Heart right ventricle (tissue), 16 donors: Measurements from ENCODE around the gene PLEKHS1. TPM values are rescaled to one million over a fixed set of nuclear protein-coding genes. Genes with fewer than 3 reads are reported as not detected.
"Not testable (repeated sequence)": the region's sequence is repeated elsewhere in the genome, so short reads cannot be mapped to it uniquely, and the experiment has no call there.

Experiments
- ATAC-seq, 8 donors: fragments of 200-7000 bp; cut with Tn5 transposase; one replicate each; pipeline ENCODE4 v1.9.1; 2020; ENCODE audit warnings: mild to moderate bottlenecking in 8 of 8, moderate library complexity in 8 of 8, moderate number of reproducible peaks in 1 of 8
- DNase-seq, 2 donors: peaks; one replicate each; pipeline ENCODE4 v3.0.0-alpha.2; 2020
- H3K27ac ChIP-seq, 10 donors: fragments of 200-600 bp; sonication (generic) in 2 of 10; one replicate each; pipeline versions ENCODE4 v1.5.0 to v1.8.0; 2020 to 2022; ENCODE audit warnings: mild to moderate bottlenecking in 3 of 10
- H3K27me3 ChIP-seq, 7 donors: fragments of 200-600 bp; one replicate each; pipeline ENCODE4 v1.8.0; 2021 to 2022; ENCODE audit warnings: mild to moderate bottlenecking in 2 of 7
- H3K36me3 ChIP-seq, 9 donors: fragments of 200-600 bp; sonication (generic) in 1 of 9; one replicate each; pipeline versions ENCODE4 v1.5.0 to v1.8.0; 2020 to 2022; ENCODE audit warnings: mild to moderate bottlenecking in 2 of 9
- H3K4me1 ChIP-seq, 9 donors: fragments of 200-600 bp; sonication (generic) in 1 of 9; one replicate each; pipeline versions ENCODE4 v1.5.0 to v1.8.0; 2020 to 2022; ENCODE audit warnings: mild to moderate bottlenecking in 4 of 9
- H3K4me3 ChIP-seq, 10 donors: fragments of 200-600 bp; sonication (generic) in 2 of 10; one replicate each; pipeline versions ENCODE4 v1.5.0 to v1.8.0; 2020 to 2022; ENCODE audit warnings: mild to moderate bottlenecking in 7 of 10, moderate library complexity in 2 of 10
- H3K9me3 ChIP-seq, 11 donors: fragments of 200-600 bp in 10 of 11; sonication (generic) in 2 of 11; one replicate each; pipeline versions ENCODE4 v1.5.0 to v1.8.0; 2013 to 2022; ENCODE audit warnings: mild to moderate bottlenecking in 2 of 11, control low read depth in 1 of 11, moderate library complexity in 1 of 11
- CTCF ChIP-seq, 9 donors: fragments of 200-600 bp; sonication (generic) in 2 of 9; IDR thresholded peaks; one replicate each; pipeline versions ENCODE4 v1.5.0 to v1.8.0; 2021 to 2022; ENCODE audit warnings: antibody characterized with exemption in 9 of 9, mild to moderate bottlenecking in 5 of 9, moderate library complexity in 1 of 9
- WGBS, 2 donors: extraction: QIAGEN DNeasy Blood & Tissue Kit; methylation state at CpG; one replicate each; pipeline ENCODE4 v1.1.7; 2013; ENCODE audit warnings: inconsistent platforms in 1 of 2; 5-methylcytosine and 5-hydroxymethylcytosine counted together
- intact Hi-C, 10 donors: fragments of 100-400 bp; cut with DNase I; formaldehyde crosslinking; loops; one replicate each; pipeline versions ENCODE4 v1.11.1 to v1.14.2; 2022
- polyA plus RNA-seq, 2 donors: library from polyadenylated mRNA; stranded (reverse); fragments of 200-250 nt; gene quantifications; one replicate each; pipeline ENCODE4 v1.2.3, GENCODE V29; 2013
- total RNA-seq, 10 donors: library from RNA; stranded (reverse); fragmentation: NEBNext Ultra II Directional in 3 of 10; extraction: Animal tissue kit (Norgen Biotek cat#: 25700) in 3 of 10; gene quantifications; one replicate each; pipeline versions ENCODE4 v1.2.1 to v1.2.4, GENCODE V29; 2021 to 2023
- donor health status: Arrhythmogenic right ventricular cardiomyopathy.
- donor health status: ischemic (EF 13 %, LVEDD 7.1; RV severe dilation, severe dysfunction).
- donor health status: healthy with polysubstance abuse.
- donor health status: DM: no; HTN: yes; CAD: no.
- donor health status: DM: no; HTN: no; CAD: no.
- donor health status: ischemic (EF 25% LVEDD 6.9; RV normal size, moderate dysfunction).
- donor health status: ischemic (EF 25% LVEDD 5.7; RV mildly dilated, moderate dysfunction).
- donor health status: healthy.
- donor health status: DM: yes; HTN: yes; CAD: no.
- donor health status: Ischemic cardiomyopathy.
- donor health status: ischemic (EF 35%, LVEDD 5.7; RV mildly dilated, moderate dysfunction).
- donor health status: nonischemic (EF 11% LVEDD 7.7; RV severe dilation, severe dysfunction).
- donor health status: DM: yes; HTN: yes; CAD: no.
- donor health status: PGD.
- donor health status: ischemic (EF 29% LVEDD 5.4; RV normal size, mild dysfunction).
- donor health status: nonischemic (EF 23%, LVEDD 6.1; RV moderate dilation, normal function).

Gene PLEKHS1
- total and polyA plus RNA-seq, 12 donors: 0.01 TPM; not detected in 11

GRCh38 chr10:113820507-113820906 lies 69.0 kb downstream of the PLEKHS1 start:
- no peak for DNase-seq
- Histone ChIP-seq H3K4me3 (no peak overlapping the region), H3K9me3 (no peaks in the 10 kb centered on the region), H3K4me1 (peaks cover 0 to 12% (median 0%) of the 10 kb centered on the region in 9 donors), H3K36me3 (no peaks in the 10 kb centered on the region), H3K27me3 (no peaks in the 10 kb centered on the region), H3K27ac (no peak overlapping the region)
- TF ChIP-seq CTCF (IDR thresholded peaks at IDR 0.05): no peak
- 43 to 46% methylated on average over 8 of the region's 8 CpGs for WGBS, 2 donors
- intact Hi-C loops: no loop called here
- no peak for ATAC-seq

GRCh38 chr10:113821306-113821705 lies 69.8 kb downstream of the PLEKHS1 start:
- peaks cover 0 to 11% (median 0%) of the 10 kb centered on the region in 9 donors for H3K4me1 ChIP-seq
- ATAC-seq, H3K4me3 ChIP-seq, H3K27ac ChIP-seq, DNase-seq, intact Hi-C loops, H3K27me3 ChIP-seq, H3K36me3 ChIP-seq, H3K9me3 ChIP-seq: not testable (repeated sequence)
- 76 to 91% methylated on average over 3 of the region's 3 CpGs for WGBS, 2 donors

- TF ChIP-seq CTCF (IDR thresholded peaks at IDR 0.05): no peak
- WGBS, 2 donors: 96 to 97% methylated on average over 7 of the region's 7 CpGs
- intact Hi-C loops: no loop called here
- H3K27me3 ChIP-seq: no peaks in the 10 kb centered on the region
- no peaks in the 10 kb centered on the region for H3K36me3 ChIP-seq
- DNase-seq (no peak), ATAC-seq (no peak)
- H3K4me3 ChIP-seq: no peak overlapping the region
- H3K27ac ChIP-seq: no peak overlapping the region
- H3K4me1 ChIP-seq: peaks cover 0 to 3% (median 0%) of the 10 kb centered on the region in 9 donors
- H3K9me3 ChIP-seq: no peaks in the 10 kb centered on the region
Measured at GRCh38 chr10:113822174-113822573, 70.7 kb downstream of the PLEKHS1 start.

- H3K4me3 ChIP-seq: no peak overlapping the region
- H3K9me3 ChIP-seq: no peaks in the 10 kb centered on the region
- TF ChIP-seq CTCF (IDR thresholded peaks at IDR 0.05): no peak
- ATAC-seq: no peak
- H3K27ac ChIP-seq: no peak overlapping the region
- intact Hi-C loops: no loop called here
- no peaks in the 10 kb centered on the region for H3K27me3 ChIP-seq
- no peaks in the 10 kb centered on the region for H3K36me3 ChIP-seq
- no peaks in the 10 kb centered on the region for H3K4me1 ChIP-seq
- WGBS, 2 donors: 35 to 44% methylated on average over 4 of the region's 4 CpGs
- no peak for DNase-seq
Measured at GRCh38 chr10:113823389-113823788, 71.9 kb downstream of the PLEKHS1 start.

- Histone ChIP-seq H3K4me3 (no peak overlapping the region), H3K27ac (no peak overlapping the region), H3K27me3 (no peaks in the 10 kb centered on the region), H3K4me1 (no peaks in the 10 kb centered on the region), H3K9me3 (no peaks in the 10 kb centered on the region), H3K36me3 (no peaks in the 10 kb centered on the region)
- intact Hi-C loops: no loop called here
- 54 to 65% methylated on average over 2 of the region's 2 CpGs for WGBS, 2 donors
- TF ChIP-seq CTCF (IDR thresholded peaks at IDR 0.05): no peak
- no peak for ATAC-seq
- DNase-seq: no peak
Measured at GRCh38 chr10:113825791-113826190, 74.3 kb downstream of the PLEKHS1 start.

GRCh38 chr10:113828567-113828966 lies 77.1 kb downstream of the PLEKHS1 start:
- H3K36me3 ChIP-seq, H3K4me3 ChIP-seq, DNase-seq, H3K27me3 ChIP-seq, ATAC-seq, H3K9me3 ChIP-seq, H3K4me1 ChIP-seq, intact Hi-C loops, H3K27ac ChIP-seq: not testable (repeated sequence)
- WGBS, 2 donors: 88 to 92% methylated on average over 10 of the region's 10 CpGs
